ENCODE measurements around the gene MYBPC2. TPM values are rescaled to one million over a fixed set of nuclear protein-coding genes. Genes with fewer than 3 reads are reported as not detected.

Gene MYBPC2
- total RNA-seq, 2 donors from 2014 or later: not detected

DNA sequence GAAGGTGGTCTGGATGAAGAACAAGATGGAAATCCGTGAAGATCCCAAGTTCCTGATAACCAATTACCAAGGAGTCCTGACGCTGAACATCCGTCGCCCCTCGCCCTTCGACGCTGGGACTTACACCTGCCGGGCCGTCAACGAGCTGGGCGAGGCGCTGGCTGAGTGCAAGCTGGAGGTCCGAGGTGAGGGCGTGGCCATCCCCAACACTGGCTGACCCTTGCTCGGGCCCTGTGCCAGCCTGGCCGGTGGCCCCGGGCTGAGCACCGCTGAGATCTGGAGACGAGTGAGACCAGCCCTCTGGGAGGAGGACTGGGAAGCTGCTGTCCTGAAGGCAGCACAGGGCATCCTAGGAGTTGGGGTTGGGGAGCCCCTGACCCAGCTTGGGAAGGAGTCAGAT, 31.7 kb downstream of the MYBPC2 start:
- H3K9ac ChIP-seq (ENCODE audit: low read depth in 2 of 2, low read length in 2 of 2): no peak overlapping the region

DNA sequence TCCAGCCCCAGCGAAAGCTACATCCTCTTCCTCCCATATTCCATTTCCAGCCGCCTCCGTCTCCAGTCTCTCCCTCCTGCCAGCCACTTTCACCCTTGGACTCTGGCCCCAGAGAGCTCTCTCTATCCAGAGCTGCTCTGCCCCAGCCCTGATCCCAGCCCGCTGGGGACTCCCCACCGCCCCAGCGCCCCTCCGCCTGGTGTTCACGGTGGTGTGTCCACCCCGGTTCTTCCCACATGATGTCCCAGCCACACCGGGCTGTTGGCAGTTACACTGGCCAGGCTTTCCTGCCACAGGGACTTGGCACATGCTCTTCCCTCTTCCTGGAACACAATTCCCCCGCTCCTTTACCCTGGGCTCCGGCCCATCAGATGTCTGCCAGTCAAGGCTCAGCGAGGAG, 32.3 kb downstream of the MYBPC2 start:
- Histone ChIP-seq H3K27ac (no peak overlapping the region), H3K9ac (ENCODE audit: low read depth in 2 of 2, low read length in 2 of 2) (no peak overlapping the region), H3K4me3 (no peak overlapping the region), H3K27me3 (no peaks in the 10 kb centered on the region), H3K9me3 (no peaks in the 10 kb centered on the region), H3K4me1 (no peaks in the 10 kb centered on the region), H3K36me3 (no peaks in the 10 kb centered on the region)
- TF ChIP-seq, protein P1, sequence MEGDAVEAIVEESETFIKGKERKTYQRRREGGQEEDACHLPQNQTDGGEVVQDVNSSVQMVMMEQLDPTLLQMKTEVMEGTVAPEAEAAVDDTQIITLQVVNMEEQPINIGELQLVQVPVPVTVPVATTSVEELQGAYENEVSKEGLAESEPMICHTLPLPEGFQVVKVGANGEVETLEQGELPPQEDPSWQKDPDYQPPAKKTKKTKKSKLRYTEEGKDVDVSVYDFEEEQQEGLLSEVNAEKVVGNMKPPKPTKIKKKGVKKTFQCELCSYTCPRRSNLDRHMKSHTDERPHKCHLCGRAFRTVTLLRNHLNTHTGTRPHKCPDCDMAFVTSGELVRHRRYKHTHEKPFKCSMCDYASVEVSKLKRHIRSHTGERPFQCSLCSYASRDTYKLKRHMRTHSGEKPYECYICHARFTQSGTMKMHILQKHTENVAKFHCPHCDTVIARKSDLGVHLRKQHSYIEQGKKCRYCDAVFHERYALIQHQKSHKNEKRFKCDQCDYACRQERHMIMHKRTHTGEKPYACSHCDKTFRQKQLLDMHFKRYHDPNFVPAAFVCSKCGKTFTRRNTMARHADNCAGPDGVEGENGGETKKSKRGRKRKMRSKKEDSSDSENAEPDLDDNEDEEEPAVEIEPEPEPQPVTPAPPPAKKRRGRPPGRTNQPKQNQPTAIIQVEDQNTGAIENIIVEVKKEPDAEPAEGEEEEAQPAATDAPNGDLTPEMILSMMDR (IDR thresholded peaks at IDR 0.05): no peak
- DNase-seq: no peak
- intact Hi-C loops (cut with DNase I): no loop called here

More for the DNA sequence above, 31.7 kb downstream of the MYBPC2 start:
- no peaks in the 10 kb centered on the region for H3K36me3 ChIP-seq
- H3K4me3 ChIP-seq: no peak overlapping the region
- H3K4me1 ChIP-seq: no peaks in the 10 kb centered on the region
- intact Hi-C loops (cut with DNase I): no loop called here
- TF ChIP-seq, protein P1 (IDR thresholded peaks at IDR 0.05): no peak
- DNase-seq: no peak
- H3K9me3 ChIP-seq: no peaks in the 10 kb centered on the region
- H3K27ac ChIP-seq: no peak overlapping the region
- H3K27me3 ChIP-seq: no peaks in the 10 kb centered on the region

DNA sequence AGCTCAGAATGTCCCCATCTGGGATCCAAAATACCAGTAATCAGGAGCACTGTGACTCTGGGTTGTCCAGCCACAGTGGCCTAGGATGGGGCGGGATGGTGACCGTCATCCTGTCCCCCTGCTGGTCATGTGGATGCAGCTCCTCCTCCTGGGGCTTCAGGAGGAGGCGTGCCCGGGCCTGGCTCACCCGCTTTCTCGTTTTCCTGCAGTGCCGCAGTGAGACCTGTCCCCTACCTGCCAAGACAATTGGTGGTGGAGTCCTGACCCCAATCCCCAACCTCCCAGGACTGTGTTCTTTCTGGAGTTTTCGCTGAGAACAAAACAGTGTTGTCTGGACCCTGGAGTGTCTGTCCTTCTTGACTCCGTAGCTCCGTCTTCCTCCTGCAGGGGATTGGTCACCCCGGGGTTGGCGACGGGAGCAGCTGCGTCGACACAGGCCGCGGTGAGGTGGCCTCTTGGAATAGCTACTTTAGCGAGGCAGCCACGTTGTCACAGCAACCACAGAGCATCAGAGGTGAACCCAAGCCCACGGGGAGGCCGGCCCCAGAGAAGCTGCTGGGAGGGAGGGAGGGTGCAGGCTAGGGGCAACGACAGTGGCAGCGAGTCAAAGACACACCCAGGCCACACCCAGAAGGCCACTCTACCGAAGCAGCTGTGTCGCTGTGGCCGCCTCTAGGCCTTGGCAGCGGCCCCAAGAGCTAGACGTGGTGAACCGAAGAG, 33.5 kb downstream of the MYBPC2 start:
- intact Hi-C loops (cut with DNase I): no loop called here
- H3K9ac ChIP-seq (ENCODE audit: low read depth in 2 of 2, low read length in 2 of 2): no peak overlapping the region
- TF ChIP-seq, protein P1 (IDR thresholded peaks at IDR 0.05): no peak
- no peaks in the 10 kb centered on the region for H3K9me3 ChIP-seq
- no peaks in the 10 kb centered on the region for H3K27me3 ChIP-seq
- H3K4me3 ChIP-seq: no peak overlapping the region
- peak; percentile 72 for DNase-seq
- H3K36me3 ChIP-seq: no peaks in the 10 kb centered on the region
- H3K4me1 ChIP-seq: no peaks in the 10 kb centered on the region
- no peak overlapping the region for H3K27ac ChIP-seq

DNA sequence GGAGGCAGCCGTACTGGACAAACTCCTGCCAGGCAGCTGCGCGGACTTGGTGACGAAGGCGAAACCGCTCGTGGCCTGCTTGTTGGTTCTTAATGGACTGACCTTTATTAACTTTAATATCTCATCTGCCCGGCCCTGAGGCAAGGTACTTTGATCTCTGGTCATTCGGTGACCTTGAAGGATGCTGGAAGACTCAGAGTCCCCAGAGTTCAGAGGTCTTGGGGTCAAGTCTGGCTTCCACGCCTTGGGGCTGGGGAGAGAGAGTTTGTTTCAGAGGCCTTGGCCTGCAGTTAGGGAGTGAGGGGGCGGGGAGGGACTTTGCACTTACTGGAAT, 34.0 kb downstream of the MYBPC2 start:
- Histone ChIP-seq H3K4me1 (no peaks in the 10 kb centered on the region), H3K4me3 (no peak overlapping the region), H3K9me3 (no peaks in the 10 kb centered on the region), H3K27me3 (no peaks in the 10 kb centered on the region), H3K36me3 (no peaks in the 10 kb centered on the region), H3K9ac (ENCODE audit: low read depth in 2 of 2, low read length in 2 of 2) (no peak overlapping the region), H3K27ac (no peak overlapping the region)
- intact Hi-C loops (cut with DNase I): no loop called here
- no peak for DNase-seq
- TF ChIP-seq, protein P1 (IDR thresholded peaks at IDR 0.05): no peak

- no peaks in the 10 kb centered on the region for H3K27me3 ChIP-seq
- intact Hi-C loops (cut with DNase I): no loop called here
- no peaks in the 10 kb centered on the region for H3K4me1 ChIP-seq
- no peak overlapping the region for H3K9ac ChIP-seq (ENCODE audit: low read depth in 2 of 2, low read length in 2 of 2)
- TF ChIP-seq, protein P1 (IDR thresholded peaks at IDR 0.05): no peak
- H3K27ac ChIP-seq: no peak overlapping the region
- DNase-seq: no peak
- H3K9me3 ChIP-seq: no peaks in the 10 kb centered on the region
- no peaks in the 10 kb centered on the region for H3K36me3 ChIP-seq
- H3K4me3 ChIP-seq: no peak overlapping the region
These were observed 34.9 kb downstream of the MYBPC2 start for GRCh38 chr19:50467566-50467965.

Measured in colonic mucosa (tissue), 4 donors.